Choroid plexus epithelial cell (primary cell): Measurements from ENCODE around the gene DUSP16.

Experiments used
- DNase-seq: peaks from one replicate; pipeline ENCODE4 v3.0.0-alpha.2; 2010; ENCODE audit warnings: low read depth
- H3K4me3 ChIP-seq: 2 replicates; pipeline ENCODE4 v1.5.1; 2011; ENCODE audit warnings: low read depth, mild to moderate bottlenecking, control low read depth, low read length, moderate library complexity
- TF ChIP-seq, protein P1 (sequence below): conservative IDR thresholded peaks from 2 replicates; pipeline ENCODE4 v1.5.1; 2011; ENCODE audit warnings: low read depth, mild to moderate bottlenecking, control low read depth, inconsistent platforms, low read length, moderate library complexity

The DUSP16 gene

DNA sequence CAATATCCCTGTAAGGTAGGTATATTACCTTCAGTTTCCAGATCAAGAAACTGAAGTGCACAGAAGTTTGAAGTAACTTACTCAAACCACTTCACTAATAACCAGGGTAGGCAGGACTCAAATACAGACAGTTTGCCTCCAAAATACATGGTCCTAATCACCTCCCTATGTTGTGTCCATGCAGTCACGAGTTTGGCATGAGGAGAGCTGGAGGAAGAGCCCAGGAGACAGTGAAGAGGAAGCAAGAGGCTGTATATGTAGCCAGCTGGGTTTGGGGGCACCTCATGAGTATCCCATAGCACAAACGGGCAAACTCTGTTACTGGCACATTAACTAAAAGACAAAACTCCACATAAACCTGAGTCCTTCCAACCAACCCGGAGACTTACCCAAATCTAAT is 79.2 kb downstream of the DUSP16 start:
- TF ChIP-seq, protein P1, sequence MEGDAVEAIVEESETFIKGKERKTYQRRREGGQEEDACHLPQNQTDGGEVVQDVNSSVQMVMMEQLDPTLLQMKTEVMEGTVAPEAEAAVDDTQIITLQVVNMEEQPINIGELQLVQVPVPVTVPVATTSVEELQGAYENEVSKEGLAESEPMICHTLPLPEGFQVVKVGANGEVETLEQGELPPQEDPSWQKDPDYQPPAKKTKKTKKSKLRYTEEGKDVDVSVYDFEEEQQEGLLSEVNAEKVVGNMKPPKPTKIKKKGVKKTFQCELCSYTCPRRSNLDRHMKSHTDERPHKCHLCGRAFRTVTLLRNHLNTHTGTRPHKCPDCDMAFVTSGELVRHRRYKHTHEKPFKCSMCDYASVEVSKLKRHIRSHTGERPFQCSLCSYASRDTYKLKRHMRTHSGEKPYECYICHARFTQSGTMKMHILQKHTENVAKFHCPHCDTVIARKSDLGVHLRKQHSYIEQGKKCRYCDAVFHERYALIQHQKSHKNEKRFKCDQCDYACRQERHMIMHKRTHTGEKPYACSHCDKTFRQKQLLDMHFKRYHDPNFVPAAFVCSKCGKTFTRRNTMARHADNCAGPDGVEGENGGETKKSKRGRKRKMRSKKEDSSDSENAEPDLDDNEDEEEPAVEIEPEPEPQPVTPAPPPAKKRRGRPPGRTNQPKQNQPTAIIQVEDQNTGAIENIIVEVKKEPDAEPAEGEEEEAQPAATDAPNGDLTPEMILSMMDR: no peak
- H3K4me3 ChIP-seq: no peak overlapping the region
- no peak for DNase-seq

GRCh38 chr12:12482959-12483358 is 79.7 kb downstream of the DUSP16 start:
- TF ChIP-seq, protein P1: no peak
- no peak for DNase-seq
- no peak overlapping the region for H3K4me3 ChIP-seq

DNA sequence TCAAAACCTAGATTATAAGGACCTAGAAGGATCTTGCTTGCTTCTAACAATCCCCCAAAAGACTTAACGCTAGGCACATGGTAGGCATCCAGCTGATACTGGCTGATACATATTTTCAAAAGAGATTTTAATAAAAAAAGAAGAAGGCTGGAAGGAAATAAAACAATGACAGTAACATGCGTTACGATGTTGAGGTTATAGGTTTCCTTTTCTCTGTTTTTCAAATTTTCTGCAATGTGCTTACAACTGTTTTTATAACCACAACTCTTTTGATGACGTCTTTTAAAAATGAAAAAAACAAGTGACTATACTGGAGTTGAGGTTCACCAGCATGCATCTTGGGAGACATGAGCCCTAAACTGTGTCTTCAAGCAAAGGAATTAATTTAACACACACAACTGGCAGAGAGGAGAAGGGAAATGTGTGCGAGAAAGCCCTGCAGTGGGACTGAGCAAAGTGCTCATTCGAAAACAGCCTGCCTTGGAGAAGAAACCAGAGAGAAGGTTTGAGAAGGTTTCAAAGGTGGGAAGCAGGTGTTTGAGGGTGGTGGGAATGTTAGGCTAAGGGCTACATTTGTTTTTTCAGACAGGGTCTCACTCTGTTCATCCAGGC is 80.4 kb downstream of the DUSP16 start:
- no peak for DNase-seq
- TF ChIP-seq, protein P1: no peak
- H3K4me3 ChIP-seq: no peak overlapping the region

- TF ChIP-seq, protein P1: no peak
- H3K4me3 ChIP-seq: no peak overlapping the region
- DNase-seq: no peak
Measured at GRCh38 chr12:12481631-12482030, 81.0 kb downstream of the DUSP16 start.

GRCh38 chr12:12480074-12480473 is 82.6 kb downstream of the DUSP16 start:
- no peak overlapping the region for H3K4me3 ChIP-seq
- TF ChIP-seq, protein P1: no peak
- DNase-seq: no peak

- no peak for DNase-seq
- TF ChIP-seq, protein P1: no peak
Measured at GRCh38 chr12:12477532-12477890, 85.2 kb downstream of the DUSP16 start.

GRCh38 chr12:12476857-12477531 is 85.7 kb downstream of the DUSP16 start:
- no peak overlapping the region for H3K4me3 ChIP-seq
- TF ChIP-seq, protein P1: no peak
- no peak for DNase-seq

More at GRCh38 chr12:12477532-12477890, 85.2 kb downstream of the DUSP16 start:
- H3K4me3 ChIP-seq: no peak overlapping the region
